ENCODE data around the gene PTPRN2.

PTPRN2 gene

GRCh38 chr7:157977717-157978496, 609.7 kb downstream of the PTPRN2 start:
- DNase-seq, result no peak

- no peak for DNase-seq
Measured at GRCh38 chr7:157977306-157977705, 610.3 kb downstream of the PTPRN2 start.

GRCh38 chr7:157976406-157976805, 611.2 kb downstream of the PTPRN2 start:
- no peak for DNase-seq

GRCh38 chr7:157975401-157976372, 611.9 kb downstream of the PTPRN2 start:
- no peak for DNase-seq

- DNase-seq, result no peak
Measured at GRCh38 chr7:157974678-157975230, 612.9 kb downstream of the PTPRN2 start.

GRCh38 chr7:157973971-157974677, 613.5 kb downstream of the PTPRN2 start:
- no peak for DNase-seq

GRCh38 chr7:157972914-157973313, 614.7 kb downstream of the PTPRN2 start:
- DNase-seq, result no peak

GRCh38 chr7:157971501-157971900, 616.1 kb downstream of the PTPRN2 start:
- no peak for DNase-seq

- DNase-seq, result no peak
Measured at GRCh38 chr7:157970744-157971143, 616.9 kb downstream of the PTPRN2 start.

- no peak for DNase-seq
Measured at GRCh38 chr7:157969995-157970394, 617.6 kb downstream of the PTPRN2 start.

- DNase-seq, result no peak
Measured at GRCh38 chr7:157966490-157966889, 621.1 kb downstream of the PTPRN2 start.

- no peak for DNase-seq
Measured at GRCh38 chr7:157964521-157964920, 623.1 kb downstream of the PTPRN2 start.

GRCh38 chr7:157964016-157964415, 623.6 kb downstream of the PTPRN2 start:
- no peak for DNase-seq

GRCh38 chr7:157963526-157963925, 624.1 kb downstream of the PTPRN2 start:
- no peak for DNase-seq

- DNase-seq, result no peak
Measured at GRCh38 chr7:157962458-157963306, 624.9 kb downstream of the PTPRN2 start.

GRCh38 chr7:157961731-157962457, 625.7 kb downstream of the PTPRN2 start:
- no peak for DNase-seq

- DNase-seq, result no peak
Measured at GRCh38 chr7:157955348-157955999, 632.1 kb downstream of the PTPRN2 start.

GRCh38 chr7:157954901-157955300, 632.7 kb downstream of the PTPRN2 start:
- DNase-seq, result no peak

- no peak for DNase-seq
Measured at GRCh38 chr7:157952841-157953645, 634.6 kb downstream of the PTPRN2 start.
